ENCODE measurements around the gene ENTPD8. TPM values are rescaled to one million over a fixed set of nuclear protein-coding genes. Genes with fewer than 3 reads are reported as not detected.

Gene ENTPD8
- total RNA-seq = not detected in 2 replicates

GRCh38 chr9:137441289-137441934 lies at the start of gene ENTPD8:
TSS of gene ENTPD8 (minus strand) at chr9:137441357. CDS start at chr9:137438285, 3,072 bp downstream.
- intact Hi-C loops (cut with micrococcal nuclease) = no loop called here

- intact Hi-C loops (cut with micrococcal nuclease) = no loop called here
These were observed 49.5 kb upstream of the ENTPD8 start for GRCh38 chr9:137490532-137491186.

GRCh38 chr9:137488906-137489305 lies 47.7 kb upstream of the ENTPD8 start:
- intact Hi-C loops (cut with micrococcal nuclease) = no loop called here

- intact Hi-C loops (cut with micrococcal nuclease) = no loop called here
These were observed 47.1 kb upstream of the ENTPD8 start for GRCh38 chr9:137488327-137488653.

- intact Hi-C loops (cut with micrococcal nuclease) = no loop called here
These were observed 46.5 kb upstream of the ENTPD8 start for GRCh38 chr9:137487454-137488326.

GRCh38 chr9:137486545-137487453 lies 45.6 kb upstream of the ENTPD8 start:
- intact Hi-C loops (cut with micrococcal nuclease) = no loop called here

- intact Hi-C loops (cut with micrococcal nuclease) = no loop called here
These were observed 45.0 kb upstream of the ENTPD8 start for GRCh38 chr9:137486141-137486490.

GRCh38 chr9:137485343-137486140 lies 44.4 kb upstream of the ENTPD8 start:
- intact Hi-C loops (cut with micrococcal nuclease) = no loop called here

GRCh38 chr9:137484551-137485315 lies 43.6 kb upstream of the ENTPD8 start:
- intact Hi-C loops (cut with micrococcal nuclease) = no loop called here

GRCh38 chr9:137482094-137482781 lies 41.1 kb upstream of the ENTPD8 start:
- intact Hi-C loops (cut with micrococcal nuclease) = no loop called here

GRCh38 chr9:137480686-137481683 lies 39.8 kb upstream of the ENTPD8 start:
- intact Hi-C loops (cut with micrococcal nuclease) = no loop called here

- intact Hi-C loops (cut with micrococcal nuclease) = no loop called here
These were observed 38.9 kb upstream of the ENTPD8 start for GRCh38 chr9:137479892-137480685.

- intact Hi-C loops (cut with micrococcal nuclease) = no loop called here
These were observed 38.1 kb upstream of the ENTPD8 start for GRCh38 chr9:137478962-137479861.

- intact Hi-C loops (cut with micrococcal nuclease) = no loop called here
These were observed 37.4 kb upstream of the ENTPD8 start for GRCh38 chr9:137478613-137478961.

- intact Hi-C loops (cut with micrococcal nuclease) = no loop called here
These were observed 36.8 kb upstream of the ENTPD8 start for GRCh38 chr9:137477778-137478612.

Measured in T-helper 2 cell treated with Interferon-gamma antibody and Interleukin-4, amounts not matched to agents 100 ng/mL and 5 ng/mL, for 36 hours (primary cell).